ENCODE measurements around the gene LAIR1.

The LAIR1 gene

DNA sequence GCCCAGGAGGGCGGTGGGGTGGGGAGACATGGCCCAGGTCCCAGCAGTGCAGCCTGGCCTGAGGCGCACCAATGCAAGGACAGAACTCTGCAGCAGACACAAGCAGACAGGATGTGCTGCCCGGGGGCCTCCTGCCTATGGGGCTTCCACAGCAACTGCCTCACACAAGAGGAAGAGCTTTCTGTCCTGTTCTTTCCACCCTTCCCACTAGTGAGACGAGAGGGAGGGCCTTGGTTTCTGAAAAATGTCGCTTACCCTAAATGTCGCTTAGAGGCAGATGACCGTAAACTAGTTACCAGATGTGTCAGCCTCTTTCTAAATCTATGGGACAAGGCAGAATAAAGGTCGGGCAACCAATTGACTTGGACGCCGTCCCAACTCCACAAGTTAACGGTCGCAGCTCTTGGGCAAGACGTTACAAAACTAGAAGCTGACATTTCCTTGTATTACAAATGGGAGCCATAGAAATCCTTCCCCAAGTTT lies at the start of gene LAIR1:
Gene LAIR1, minus strand, starts transcription at position 157 of the 483 bp plus-strand sequence. Its CDS starts 127 bp downstream, at position 30.
- no peak within 1 kb of the TSS for H3K27ac ChIP-seq
- TF ChIP-seq ZFX (IDR thresholded peaks at IDR 0.05) (no peak), CTCF (conservative IDR thresholded peaks at IDR 0.05) (no peak)

GRCh38 chr19:54414156-54414555 lies 49.4 kb upstream of the LAIR1 start:
- TF ChIP-seq CTCF (conservative IDR thresholded peaks at IDR 0.05) (no peak), ZFX (IDR thresholded peaks at IDR 0.05) (no peak)
- no peak overlapping the region for H3K27ac ChIP-seq

DNA sequence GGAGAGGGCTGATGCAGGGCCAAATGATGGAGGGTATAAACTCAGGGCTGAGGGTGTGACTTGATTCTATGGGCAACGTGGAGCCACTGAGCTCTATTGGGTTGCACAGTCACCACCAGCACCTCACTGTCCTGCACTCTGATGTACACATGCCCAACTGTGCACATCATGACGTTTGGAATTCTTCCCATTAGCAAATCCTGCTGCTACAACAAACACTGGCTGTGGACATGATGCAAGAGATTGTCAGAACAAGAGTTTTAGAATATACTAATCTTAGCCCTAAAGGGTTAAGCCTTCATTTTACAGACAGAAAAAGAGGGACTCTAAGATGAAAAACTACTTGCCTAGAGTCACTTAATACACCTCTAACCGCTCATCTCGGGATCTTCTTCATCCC lies 48.1 kb upstream of the LAIR1 start:
- no peak for TF ChIP-seq ZFX (IDR thresholded peaks at IDR 0.05)
- no peak for TF ChIP-seq CTCF (conservative IDR thresholded peaks at IDR 0.05)

GRCh38 chr19:54411033-54411432 lies 46.3 kb upstream of the LAIR1 start:
- TF ChIP-seq CTCF (conservative IDR thresholded peaks at IDR 0.05) (no peak), ZFX (IDR thresholded peaks at IDR 0.05) (no peak)
- no peak overlapping the region for H3K27ac ChIP-seq

More for the DNA sequence above, 48.1 kb upstream of the LAIR1 start:
- H3K27ac ChIP-seq = no peak overlapping the region

GRCh38 chr19:54408456-54409026 lies 43.8 kb upstream of the LAIR1 start:
- H3K27ac ChIP-seq = no peak overlapping the region
- TF ChIP-seq CTCF (conservative IDR thresholded peaks at IDR 0.05) = no peak
- TF ChIP-seq ZFX (IDR thresholded peaks at IDR 0.05) = no peak

GRCh38 chr19:54407780-54408179 lies 43.0 kb upstream of the LAIR1 start:
- TF ChIP-seq CTCF (conservative IDR thresholded peaks at IDR 0.05) = no peak
- H3K27ac ChIP-seq = no peak overlapping the region

DNA sequence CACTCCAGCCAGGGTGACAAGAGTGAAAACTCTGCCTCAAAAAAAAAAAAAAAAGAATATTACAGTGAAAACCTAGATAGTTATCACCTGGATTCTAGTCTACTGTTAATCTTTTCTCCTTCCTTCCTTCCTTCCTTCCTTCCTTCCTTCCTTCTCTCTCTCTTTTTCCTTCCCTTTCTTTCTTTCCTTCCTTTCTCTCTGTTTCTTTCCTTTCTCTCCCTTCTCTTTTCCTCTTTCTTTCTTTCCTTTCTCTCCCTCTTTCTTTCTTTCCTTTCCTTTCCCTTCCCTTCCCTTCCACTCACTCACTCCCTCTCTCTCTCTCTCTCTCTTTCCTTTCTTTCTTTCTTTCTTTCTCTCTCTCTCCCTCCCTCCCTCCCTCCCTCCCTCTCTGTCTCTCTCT lies 40.9 kb upstream of the LAIR1 start:
- H3K27ac ChIP-seq = no peak overlapping the region
- no peak for TF ChIP-seq ZFX (IDR thresholded peaks at IDR 0.05)
- TF ChIP-seq CTCF (conservative IDR thresholded peaks at IDR 0.05) = no peak
